Colonic mucosa (tissue), 4 donors: ENCODE measurements around the gene ISYNA1. TPM values are rescaled to one million over a fixed set of nuclear protein-coding genes. Genes with fewer than 3 reads are reported as not detected.

Experiments used
- DNase-seq: peaks from one replicate; pipeline ENCODE4 v3.0.0-alpha.2; 2020
- H3K27ac ChIP-seq: fragments of 200-600 bp; one replicate; pipeline ENCODE4 v1.8.0; 2021
- H3K27me3 ChIP-seq: fragments of 200-600 bp; one replicate; pipeline ENCODE4 v1.8.0; 2021
- H3K36me3 ChIP-seq: fragments of 200-600 bp; one replicate; pipeline ENCODE4 v1.8.0; 2021
- H3K4me1 ChIP-seq: fragments of 200-600 bp; one replicate; pipeline ENCODE4 v1.8.0; 2021; ENCODE audit warnings: mild to moderate bottlenecking
- H3K4me3 ChIP-seq: fragments of 200-600 bp; one replicate; pipeline ENCODE4 v1.8.0; 2021
- H3K9ac ChIP-seq, 2 donors: one replicate each; pipeline ENCODE4 v1.7.0; 2013; ENCODE audit warnings: control low read depth in 2 of 2, low read depth in 2 of 2, low read length in 2 of 2
- H3K9me3 ChIP-seq: fragments of 200-600 bp; one replicate; pipeline ENCODE4 v1.8.0; 2021
- intact Hi-C: fragments of 100-400 bp; cut with DNase I; formaldehyde crosslinking; loops from one replicate; pipeline ENCODE4 v1.14.1; 2022
- total RNA-seq, 2 donors: library from RNA; stranded (reverse); fragmentation: NEBNext Ultra II Directional in 1 of 2; extraction: Animal tissue kit (Norgen Biotek cat#: 25700) in 1 of 2; gene quantifications; one replicate each; pipeline ENCODE4 v1.2.1, GENCODE V29; 2021
- TF ChIP-seq, protein P1 (sequence below): fragments of 200-600 bp; IDR thresholded peaks from one replicate; pipeline ENCODE4 v1.8.0; 2022; ENCODE audit warnings: antibody characterized with exemption, mild to moderate bottlenecking
- donor health status: healthy.
- donor health status: DM: no; HTN: no; CAD: no.
- donor health status: DM: no; HTN: no; CAD: no.

The ISYNA1 gene
- total RNA-seq, 2 donors from 2014 or later: 17.7 to 25.7 TPM

DNA sequence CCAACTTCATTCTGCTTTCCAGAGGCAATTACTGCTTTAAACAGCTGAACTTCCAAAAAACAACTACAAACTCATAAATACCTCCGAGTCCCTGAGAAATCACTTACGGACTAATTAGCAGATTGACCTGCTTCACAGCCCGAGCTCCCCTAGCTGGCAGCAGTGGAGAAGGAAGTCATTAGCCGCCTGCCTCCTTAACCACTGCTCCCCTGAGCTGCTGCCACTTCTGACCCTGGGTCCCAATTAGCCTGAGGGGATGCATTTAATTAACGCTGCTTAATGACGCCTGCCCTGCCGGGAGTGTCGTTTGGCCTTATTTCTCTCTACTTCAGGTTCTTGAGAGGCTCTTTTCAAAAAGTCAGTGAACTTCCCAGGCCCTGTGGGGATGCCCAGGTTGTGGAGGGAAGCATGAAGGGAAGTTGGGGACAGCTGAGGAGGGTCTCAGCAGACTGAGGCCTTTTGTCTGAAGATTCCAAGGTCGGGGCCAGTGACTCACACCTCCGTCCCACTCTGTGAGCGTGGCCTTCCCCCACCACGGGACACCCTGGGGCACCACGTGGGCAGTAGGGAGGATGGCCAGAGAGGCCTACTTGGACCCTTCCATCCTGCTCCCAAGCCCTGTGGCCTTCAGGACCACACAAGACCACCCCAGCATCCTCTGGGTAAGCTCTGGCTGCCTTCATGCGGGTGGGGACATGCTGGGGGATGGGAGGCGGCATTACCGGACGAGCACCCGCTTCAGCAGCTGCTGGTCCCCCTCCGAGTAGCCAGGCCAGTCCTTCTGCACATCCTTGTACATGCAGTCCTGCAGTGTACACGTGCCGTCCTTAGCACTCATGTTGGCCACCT is 19.8 kb upstream of the ISYNA1 start:
- Histone ChIP-seq H3K9me3 (no peaks in the 10 kb centered on the region), H3K27me3 (no peaks in the 10 kb centered on the region), H3K27ac (no peak overlapping the region), H3K36me3 (peaks cover 19% of the 10 kb centered on the region), H3K4me3 (no peak overlapping the region), H3K4me1 (peaks cover 11% of the 10 kb centered on the region), H3K9ac (no peak overlapping the region)
- intact Hi-C loops: loop anchor here (10.0 kb wide), 2 partner anchors 107 to 387 kb away; no protein-coding TSS in a partner anchor
- TF ChIP-seq, protein P1, sequence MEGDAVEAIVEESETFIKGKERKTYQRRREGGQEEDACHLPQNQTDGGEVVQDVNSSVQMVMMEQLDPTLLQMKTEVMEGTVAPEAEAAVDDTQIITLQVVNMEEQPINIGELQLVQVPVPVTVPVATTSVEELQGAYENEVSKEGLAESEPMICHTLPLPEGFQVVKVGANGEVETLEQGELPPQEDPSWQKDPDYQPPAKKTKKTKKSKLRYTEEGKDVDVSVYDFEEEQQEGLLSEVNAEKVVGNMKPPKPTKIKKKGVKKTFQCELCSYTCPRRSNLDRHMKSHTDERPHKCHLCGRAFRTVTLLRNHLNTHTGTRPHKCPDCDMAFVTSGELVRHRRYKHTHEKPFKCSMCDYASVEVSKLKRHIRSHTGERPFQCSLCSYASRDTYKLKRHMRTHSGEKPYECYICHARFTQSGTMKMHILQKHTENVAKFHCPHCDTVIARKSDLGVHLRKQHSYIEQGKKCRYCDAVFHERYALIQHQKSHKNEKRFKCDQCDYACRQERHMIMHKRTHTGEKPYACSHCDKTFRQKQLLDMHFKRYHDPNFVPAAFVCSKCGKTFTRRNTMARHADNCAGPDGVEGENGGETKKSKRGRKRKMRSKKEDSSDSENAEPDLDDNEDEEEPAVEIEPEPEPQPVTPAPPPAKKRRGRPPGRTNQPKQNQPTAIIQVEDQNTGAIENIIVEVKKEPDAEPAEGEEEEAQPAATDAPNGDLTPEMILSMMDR: no peak
- DNase-seq: no peak

DNA sequence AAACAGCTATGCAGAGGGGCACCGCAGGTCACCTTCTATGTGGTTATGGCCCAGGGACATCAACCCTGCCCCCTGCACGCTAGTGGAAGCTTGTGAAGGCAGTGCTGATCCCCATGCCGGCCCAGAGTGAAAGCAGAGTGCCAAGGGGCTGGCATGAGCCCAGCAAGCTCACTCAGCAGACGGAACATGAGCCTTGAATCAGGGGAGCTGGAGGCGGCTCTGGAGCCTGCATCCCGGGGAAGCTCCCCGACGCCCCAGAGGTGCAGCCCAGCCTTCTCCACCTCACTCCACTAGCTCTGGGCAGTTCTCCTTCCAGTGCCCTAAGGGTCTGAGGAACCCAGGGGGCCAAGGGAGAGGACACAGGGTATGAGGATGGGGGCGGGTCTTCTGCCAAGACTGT is 19.0 kb upstream of the ISYNA1 start:
- DNase-seq: no peak
- no peaks in the 10 kb centered on the region for H3K27me3 ChIP-seq
- H3K36me3 ChIP-seq: peaks cover 19% of the 10 kb centered on the region
- H3K9me3 ChIP-seq: no peaks in the 10 kb centered on the region
- no peak overlapping the region for H3K9ac ChIP-seq
- intact Hi-C loops: loop anchor here (10.0 kb wide), 2 partner anchors 108 to 388 kb away; no protein-coding TSS in a partner anchor
- TF ChIP-seq, protein P1: no peak
- H3K4me1 ChIP-seq: peaks cover 11% of the 10 kb centered on the region
- H3K27ac ChIP-seq: no peak overlapping the region
- no peak overlapping the region for H3K4me3 ChIP-seq

DNA sequence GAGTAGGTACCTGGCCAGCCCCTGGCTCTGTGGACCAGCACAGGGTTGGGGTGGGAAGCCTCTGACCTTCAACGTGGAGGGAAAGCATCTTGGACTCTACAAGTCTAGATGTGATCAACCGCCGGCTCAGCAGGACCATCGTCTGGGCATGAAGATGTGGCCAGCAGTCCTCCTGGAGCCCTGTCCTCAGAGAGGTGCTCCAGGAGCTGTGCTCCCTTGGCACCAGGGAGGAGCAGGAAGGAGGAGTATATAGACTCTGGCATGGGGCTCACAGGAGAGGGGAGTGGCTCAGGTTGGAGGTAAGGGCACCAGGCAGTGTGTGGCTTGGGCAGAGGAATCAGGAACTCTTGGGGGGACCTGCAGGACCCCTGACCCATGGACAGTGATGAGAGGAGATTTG is 18.3 kb upstream of the ISYNA1 start:
- intact Hi-C loops: loop anchor here (10.0 kb wide), 2 partner anchors 109 to 389 kb away; no protein-coding TSS in a partner anchor
- peaks cover 17% of the 10 kb centered on the region for H3K36me3 ChIP-seq

DNA sequence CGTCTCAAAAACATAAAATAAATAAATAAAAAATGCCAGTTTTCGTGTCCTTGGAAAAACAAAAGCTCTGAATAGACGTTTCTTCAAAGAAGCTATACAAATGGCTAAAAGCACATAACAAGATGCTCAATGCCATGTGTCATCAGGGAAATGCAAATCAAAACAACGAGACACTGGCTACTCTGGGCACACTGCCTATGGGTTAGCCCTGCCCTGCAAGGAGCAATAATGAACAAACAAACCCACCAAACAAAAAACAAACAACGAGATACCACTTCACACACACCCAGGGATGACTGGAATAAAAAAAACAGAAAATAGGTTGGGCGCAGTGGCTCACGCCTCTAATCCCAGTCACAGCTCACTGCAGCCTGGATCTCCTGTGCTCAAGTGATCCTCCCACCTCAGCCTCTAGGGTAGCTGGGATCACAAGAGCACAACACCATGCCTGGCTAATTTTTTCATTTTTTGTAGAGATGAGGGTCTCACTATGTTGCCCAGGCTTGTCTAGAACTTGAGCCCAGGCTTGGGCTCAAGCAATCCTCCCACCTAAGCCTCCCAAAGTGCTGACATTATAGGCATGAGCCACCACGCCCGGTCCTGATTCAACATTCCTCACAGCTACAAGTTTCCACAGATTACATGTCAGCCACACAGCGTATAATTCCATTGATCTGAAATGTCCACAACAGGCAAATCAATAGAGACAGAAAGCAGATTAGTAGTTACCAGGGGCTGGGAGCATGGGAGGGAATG is 15.5 kb upstream of the ISYNA1 start:
- Histone ChIP-seq H3K9me3 (no peaks in the 10 kb centered on the region), H3K9ac (no peak overlapping the region), H3K27me3 (no peaks in the 10 kb centered on the region), H3K4me3 (no peak overlapping the region), H3K27ac (no peak overlapping the region), H3K36me3 (peaks cover 13% of the 10 kb centered on the region), H3K4me1 (no peaks in the 10 kb centered on the region)
- TF ChIP-seq, protein P1: no peak
- DNase-seq: no peak
- intact Hi-C loops: loop anchor here (10.0 kb wide), 2 partner anchors 111 to 391 kb away; no protein-coding TSS in a partner anchor

More for the DNA sequence above, 18.3 kb upstream of the ISYNA1 start:
- no peak overlapping the region for H3K9ac ChIP-seq
- H3K4me1 ChIP-seq: peaks cover 11% of the 10 kb centered on the region
- no peaks in the 10 kb centered on the region for H3K27me3 ChIP-seq
- no peaks in the 10 kb centered on the region for H3K9me3 ChIP-seq
- TF ChIP-seq, protein P1: no peak
- H3K4me3 ChIP-seq: no peak overlapping the region
- no peak for DNase-seq
- H3K27ac ChIP-seq: no peak overlapping the region

DNA sequence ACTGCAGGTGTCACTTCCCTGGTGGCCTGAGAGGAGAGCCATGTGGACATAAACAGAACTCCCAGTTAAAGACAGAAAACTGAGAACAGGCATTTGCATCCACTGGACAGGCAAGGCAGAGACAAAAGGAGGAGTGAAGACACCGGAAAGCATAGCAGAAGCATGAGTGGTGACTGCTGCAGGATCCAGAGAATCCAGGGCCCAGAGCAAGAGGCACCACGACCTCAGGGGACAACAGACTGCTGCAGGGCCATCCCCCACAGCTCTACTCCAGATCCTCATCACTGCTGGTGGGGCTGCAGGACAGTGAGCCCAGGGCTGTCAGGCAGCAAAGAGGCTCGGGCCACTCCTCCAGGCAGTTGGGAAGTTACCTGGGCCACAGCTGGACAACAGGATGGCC is 14.5 kb upstream of the ISYNA1 start:
- Histone ChIP-seq H3K27me3 (no peaks in the 10 kb centered on the region), H3K36me3 (peaks cover 13% of the 10 kb centered on the region), H3K4me1 (no peaks in the 10 kb centered on the region)

More for the DNA sequence above, 14.5 kb upstream of the ISYNA1 start:
- no peaks in the 10 kb centered on the region for H3K9me3 ChIP-seq
- TF ChIP-seq, protein P1: no peak
- H3K27ac ChIP-seq: no peak overlapping the region
- H3K4me3 ChIP-seq: no peak overlapping the region
- DNase-seq: no peak
- H3K9ac ChIP-seq: no peak overlapping the region
- intact Hi-C loops: loop anchor here (10.0 kb wide), 2 partner anchors 112 to 392 kb away; no protein-coding TSS in a partner anchor
